HepG2 (cell line): Measurements from ENCODE around the gene VRK3. TPM values are rescaled to one million over a fixed set of nuclear protein-coding genes. Genes with fewer than 3 reads are reported as not detected.

ENCODE experiments used
- ATAC-seq: fragments of 200-7000 bp; cut with Tn5 transposase; 3 replicates; pipeline ENCODE4 v1.9.1; 2020; ENCODE audit warnings: mild to moderate bottlenecking, moderate library complexity
- BruUV-seq: library from RNA; stranded (reverse); fragments of 400-500 nt; replicated peaks from 2 replicates; lab custom pipeline; 2021; lab: Mats Ljungman, UMichigan
- CTCF ChIA-PET: fragments of 300-600 bp; formaldehyde crosslinking; extraction: SDS; loops from one replicate; lab custom pipeline; 2021; ENCODE audit warnings: low total read pairs, inconsistent platforms, low intra/inter-chr PET ratio; lab: Yijun Ruan, JAX
- POLR2A ChIA-PET: fragments of 350-600 bp; sonication (Branson Sonifier 250); formaldehyde crosslinking; loops from one replicate; lab custom pipeline; 2020; ENCODE audit warnings: antibody characterized with exemption, inconsistent platforms; lab: Yijun Ruan, JAX
- DNase-seq: peaks from one replicate; pipeline ENCODE4 v3.0.0-alpha.2; 2015; ENCODE audit warnings: low spot score
- FAIRE-seq: peaks from 3 replicates; lab custom pipeline; 2011; peaks lifted over from hg19 to GRCh38; lab: Jason Lieb, UNC
- H2AFZ ChIP-seq: one replicate; pipeline ENCODE4 v1.6.1; 2011; ENCODE audit warnings: low read length, inconsistent platforms
- H3K27ac ChIP-seq: fragments of 300-600 bp; 3 replicates; pipeline ENCODE4 v1.8.0; 2011; ENCODE audit warnings: mixed run types, mild to moderate bottlenecking, mixed read lengths, low read length, inconsistent platforms; ENCODE audit not compliant: insufficient read depth; ENCODE audit errors: extremely low read length
- H3K27me3 ChIP-seq, 2 experiments: fragments of 200-600 bp in 1 of 2; 2 replicates in 1 of 2; 3 replicates in 1 of 2; pipeline versions ENCODE4 v1.6.0 to v1.8.0; 2011; ENCODE audit warnings: low read length in 2 of 2, mild to moderate bottlenecking in 2 of 2, moderate library complexity in 2 of 2, inconsistent platforms in 1 of 2; ENCODE audit not compliant: insufficient read depth in 2 of 2, control insufficient read depth in 1 of 2
- H3K36me3 ChIP-seq, 2 experiments: fragments of 200-600 bp in 1 of 2; replicated peaks in 1 of 2; 2 replicates in 1 of 2; 3 replicates in 1 of 2; pipeline versions ENCODE4 v1.5.1 to v1.8.0; 2011; ENCODE audit warnings: low read length in 2 of 2, inconsistent platforms in 1 of 2; ENCODE audit not compliant: insufficient read depth in 2 of 2, control insufficient read depth in 1 of 2
- H3K4me1 ChIP-seq: 2 replicates; pipeline ENCODE4 v1.5.1; 2012; ENCODE audit warnings: low read length, inconsistent platforms; ENCODE audit not compliant: insufficient read depth
- H3K4me2 ChIP-seq: 2 replicates; pipeline ENCODE4 v1.6.0; 2011; ENCODE audit warnings: low read depth, low read length, inconsistent platforms
- H3K4me3 ChIP-seq, 3 experiments: fragments of 200-600 bp in 1 of 3; sonication (generic), shearing (Covaris generic) in 1 of 3; replicated peaks in 1 of 3; 2 replicates each; pipeline ENCODE4 v1.5.1; 2011 to 2016; ENCODE audit warnings: low read length in 3 of 3, inconsistent platforms in 2 of 3, low read depth in 2 of 3, mild to moderate bottlenecking in 2 of 3, control low read depth in 1 of 3, mixed read lengths in 1 of 3; ENCODE audit not compliant: insufficient read depth in 1 of 3
- H3K79me2 ChIP-seq: one replicate; pipeline ENCODE4 v1.6.1; 2011; ENCODE audit warnings: low read length, inconsistent platforms; ENCODE audit not compliant: insufficient read depth
- H3K9ac ChIP-seq: 2 replicates; pipeline ENCODE4 v1.6.0; 2011; ENCODE audit warnings: mild to moderate bottlenecking, low read depth, low read length, inconsistent platforms; ENCODE audit not compliant: insufficient read depth
- H3K9me3 ChIP-seq: 2 replicates; pipeline ENCODE4 v1.5.1; 2012; ENCODE audit warnings: mild to moderate bottlenecking, low read length
- H4K20me1 ChIP-seq: 2 replicates; pipeline ENCODE4 v1.6.0; 2011; ENCODE audit warnings: inconsistent platforms, mild to moderate bottlenecking, low read length, moderate library complexity; ENCODE audit not compliant: insufficient read depth
- ARNT ChIP-seq: fragments of 450-650 bp; IDR thresholded peaks from 2 replicates; pipeline ENCODE4 v1.6.1; 2017
- BCLAF1 ChIP-seq: fragments of 450-650 bp; IDR thresholded peaks from 2 replicates; pipeline ENCODE4 v1.6.1; 2017; ENCODE audit warnings: mild to moderate bottlenecking
- DRAP1 ChIP-seq: IDR thresholded peaks from 2 replicates; pipeline ENCODE4 v1.6.1; 2016; ENCODE audit warnings: missing genetic modification reagents, missing compliant biosample characterization
- ELF3 ChIP-seq: IDR thresholded peaks from 2 replicates; pipeline ENCODE4 v1.6.1; 2016; ENCODE audit warnings: missing genetic modification reagents, missing compliant biosample characterization
- GABPB1 ChIP-seq: IDR thresholded peaks from 2 replicates; pipeline ENCODE4 v1.6.1; 2016; ENCODE audit warnings: mild to moderate bottlenecking, missing genetic modification reagents, moderate library complexity, missing compliant biosample characterization
- KLF11 ChIP-seq: IDR thresholded peaks from 2 replicates; pipeline ENCODE4 v1.6.1; 2016; ENCODE audit warnings: missing compliant biosample characterization
- NKX3-1 ChIP-seq: sonication (generic); formaldehyde crosslinking; IDR thresholded peaks from 2 replicates; pipeline ENCODE4 v1.5.0; 2020; ENCODE audit warnings: missing genetic modification reagents
- RCOR2 ChIP-seq: IDR thresholded peaks from 2 replicates; pipeline ENCODE4 v1.6.1; 2016; ENCODE audit warnings: missing biosample characterization, missing genetic modification reagents
- ZFP41 ChIP-seq: sonication (generic); formaldehyde crosslinking; IDR thresholded peaks from 2 replicates; pipeline ENCODE4 v1.4.0; 2020; ENCODE audit warnings: mild to moderate bottlenecking, missing genetic modification reagents, borderline replicate concordance
- ZNF101 ChIP-seq: sonication (generic); formaldehyde crosslinking; IDR thresholded peaks from 2 replicates; pipeline ENCODE4 v1.4.0; 2020; ENCODE audit warnings: mild to moderate bottlenecking, low read depth, missing genetic modification reagents, borderline replicate concordance
- ZNF205 ChIP-seq: IDR thresholded peaks from 2 replicates; pipeline ENCODE4 v1.6.1; 2018; ENCODE audit warnings: missing biosample characterization, missing genetic modification reagents
- ZNF317 ChIP-seq: sonication (generic); formaldehyde crosslinking; IDR thresholded peaks from 2 replicates; pipeline ENCODE4 v1.5.0; 2020; ENCODE audit warnings: mild to moderate bottlenecking, missing genetic modification reagents
- ZNF451 ChIP-seq: sonication (generic); formaldehyde crosslinking; IDR thresholded peaks from 2 replicates; pipeline ENCODE4 v1.5.0; 2020; ENCODE audit warnings: mild to moderate bottlenecking, missing genetic modification reagents
- ZNF749 ChIP-seq: sonication (generic); formaldehyde crosslinking; IDR thresholded peaks from 2 replicates; pipeline ENCODE4 v1.8.0; 2022; ENCODE audit warnings: mild to moderate bottlenecking, missing genetic modification reagents, moderate library complexity, borderline replicate concordance
- WGBS: methylation state at CpG from one replicate; pipeline ENCODE4 v1.1.6; 2017; ENCODE audit warnings: low lambda C conversion rate; 5-methylcytosine and 5-hydroxymethylcytosine counted together
- in situ Hi-C: cut with HindIII; loops from 2 replicates; pipeline ENCODE4 v1.10.0; 2017; ENCODE audit warnings: low pct_unique_long_range_greater_than_20kb; ENCODE audit not compliant: extremely low pct_ligation_motif_present
- intact Hi-C: fragments of 100-400 bp; cut with micrococcal nuclease; formaldehyde crosslinking; loops from one replicate; pipeline ENCODE4 v1.10.0; 2022; ENCODE audit not compliant: unreplicated experiment
- polyA plus RNA-seq, 8 experiments: library from polyadenylated mRNA; depleted of rRNA in 3 of 8; stranded (reverse) in 7 of 8; unstranded in 1 of 8; fragments of >200 nt; fragmentation: Illumina TruSeq in 4 of 8; extraction: Trizol in 4 of 8; gene quantifications; 2 replicates each; pipeline versions ENCODE4 v1.2.1 to v1.2.3, GENCODE V29; 2011 to 2016; ENCODE audit warnings: low read depth in 4 of 8, missing spikeins in 1 of 8, mixed read lengths in 1 of 8; ENCODE audit not compliant: insufficient read depth in 1 of 8
- total RNA-seq, 5 experiments: library from RNA; depleted of rRNA; stranded (reverse); fragments of >200 nt; fragmentation: Illumina TruSeq; extraction: Trizol; gene quantifications; 2 replicates each; pipeline ENCODE4 v1.2.3, GENCODE V29; 2016; ENCODE audit warnings: low read depth in 1 of 5
- TF ChIP-seq, protein P1 (sequence below): sonication (generic); formaldehyde crosslinking; IDR thresholded peaks from 2 replicates; pipeline ENCODE4 v1.4.0; 2020; ENCODE audit warnings: mild to moderate bottlenecking, missing genetic modification reagents
- TF ChIP-seq, protein P2 (sequence below): sonication (generic); formaldehyde crosslinking; IDR thresholded peaks from 2 replicates; pipeline ENCODE4 v1.5.1; 2020; ENCODE audit warnings: mild to moderate bottlenecking, missing genetic modification reagents, moderate library complexity
- TF ChIP-seq, protein P3 (sequence below): sonication (generic); formaldehyde crosslinking; IDR thresholded peaks from 2 replicates; pipeline ENCODE4 v1.8.0; 2022; ENCODE audit warnings: missing genetic modification reagents, low read depth, mild to moderate bottlenecking, borderline replicate concordance

The VRK3 gene
- total and polyA plus RNA-seq, 2 of the 13 experiments (the other 11 are each of a cell fraction or from before 2014, with no cell fraction given), result 23.8 to 28.3 TPM

- peak; percentile 55 for DNase-seq
- no TSS peak for BruUV-seq
- intact Hi-C loops, result loop anchor here (1.0 kb wide), 1 partner anchor 45 kb away; no protein-coding TSS in a partner anchor
- CTCF ChIA-PET, result interaction anchor here (3.2 kb wide), 1 partner anchor 46 kb away, joined by 91 read pairs; no protein-coding TSS in a partner anchor
- H3K79me2 ChIP-seq, result no peaks in the 10 kb centered on the region
- H3K36me3 ChIP-seq, result no peaks in the 10 kb centered on the region
- no peaks in the 10 kb centered on the region for H4K20me1 ChIP-seq
- H3K4me1 ChIP-seq, result peaks cover 45% of the 10 kb centered on the region
- no peak overlapping the region for H3K27ac ChIP-seq
- no peak overlapping the region for H3K9ac ChIP-seq
- ATAC-seq, result peak; percentile 81
- POLR2A ChIA-PET, result interaction anchor here (1.7 kb wide), 1 partner anchor 8 kb away, joined by 5 read pairs; no protein-coding TSS in a partner anchor
- in situ Hi-C loops, result loop anchor here (5.0 kb wide), 1 partner anchor 39 kb away; no protein-coding TSS in a partner anchor
- WGBS, result 9% methylated on average over 22 of the region's 35 CpGs
- peak overlapping the region in 1 of 3 experiments; percentile 59; a peak in 2 of 6 replicates for H3K4me3 ChIP-seq
- peak; percentile 82 for FAIRE-seq
- no peak overlapping the region for H2AFZ ChIP-seq
- peak overlapping the region; percentile 80 for H3K4me2 ChIP-seq
- H3K9me3 ChIP-seq, result no peaks in the 10 kb centered on the region
- H3K27me3 ChIP-seq, result no peaks in the 10 kb centered on the region
- TF ChIP-seq, protein P1, sequence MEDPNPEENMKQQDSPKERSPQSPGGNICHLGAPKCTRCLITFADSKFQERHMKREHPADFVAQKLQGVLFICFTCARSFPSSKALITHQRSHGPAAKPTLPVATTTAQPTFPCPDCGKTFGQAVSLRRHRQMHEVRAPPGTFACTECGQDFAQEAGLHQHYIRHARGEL (CRISPR knock-in tag), result no peak
- no peak for TF ChIP-seq BCLAF1
- no peak for TF ChIP-seq ZNF749 (CRISPR knock-in tag)
- no peak for TF ChIP-seq KLF11 (CRISPR knock-in tag)
- no peak for TF ChIP-seq ZNF101 (CRISPR knock-in tag)
- TF ChIP-seq ZNF451 (CRISPR knock-in tag), result no peak
- peak; percentile 19; the same call in 1 of the 2 replicates for TF ChIP-seq GABPB1
- peak; percentile 48 for TF ChIP-seq ELF3 (CRISPR knock-in tag)
- TF ChIP-seq ZNF205, result no peak
- TF ChIP-seq ZFP41 (CRISPR knock-in tag), result no peak
- TF ChIP-seq, protein P2, sequence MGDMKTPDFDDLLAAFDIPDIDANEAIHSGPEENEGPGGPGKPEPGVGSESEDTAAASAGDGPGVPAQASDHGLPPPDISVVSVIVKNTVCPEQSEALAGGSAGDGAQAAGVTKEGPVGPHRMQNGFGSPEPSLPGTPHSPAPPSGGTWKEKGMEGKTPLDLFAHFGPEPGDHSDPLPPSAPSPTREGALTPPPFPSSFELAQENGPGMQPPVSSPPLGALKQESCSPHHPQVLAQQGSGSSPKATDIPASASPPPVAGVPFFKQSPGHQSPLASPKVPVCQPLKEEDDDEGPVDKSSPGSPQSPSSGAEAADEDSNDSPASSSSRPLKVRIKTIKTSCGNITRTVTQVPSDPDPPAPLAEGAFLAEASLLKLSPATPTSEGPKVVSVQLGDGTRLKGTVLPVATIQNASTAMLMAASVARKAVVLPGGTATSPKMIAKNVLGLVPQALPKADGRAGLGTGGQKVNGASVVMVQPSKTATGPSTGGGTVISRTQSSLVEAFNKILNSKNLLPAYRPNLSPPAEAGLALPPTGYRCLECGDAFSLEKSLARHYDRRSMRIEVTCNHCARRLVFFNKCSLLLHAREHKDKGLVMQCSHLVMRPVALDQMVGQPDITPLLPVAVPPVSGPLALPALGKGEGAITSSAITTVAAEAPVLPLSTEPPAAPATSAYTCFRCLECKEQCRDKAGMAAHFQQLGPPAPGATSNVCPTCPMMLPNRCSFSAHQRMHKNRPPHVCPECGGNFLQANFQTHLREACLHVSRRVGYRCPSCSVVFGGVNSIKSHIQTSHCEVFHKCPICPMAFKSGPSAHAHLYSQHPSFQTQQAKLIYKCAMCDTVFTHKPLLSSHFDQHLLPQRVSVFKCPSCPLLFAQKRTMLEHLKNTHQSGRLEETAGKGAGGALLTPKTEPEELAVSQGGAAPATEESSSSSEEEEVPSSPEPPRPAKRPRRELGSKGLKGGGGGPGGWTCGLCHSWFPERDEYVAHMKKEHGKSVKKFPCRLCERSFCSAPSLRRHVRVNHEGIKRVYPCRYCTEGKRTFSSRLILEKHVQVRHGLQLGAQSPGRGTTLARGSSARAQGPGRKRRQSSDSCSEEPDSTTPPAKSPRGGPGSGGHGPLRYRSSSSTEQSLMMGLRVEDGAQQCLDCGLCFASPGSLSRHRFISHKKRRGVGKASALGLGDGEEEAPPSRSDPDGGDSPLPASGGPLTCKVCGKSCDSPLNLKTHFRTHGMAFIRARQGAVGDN (CRISPR knock-in tag), result peak; percentile 46; the same call in 1 of the 2 replicates
- no peak for TF ChIP-seq DRAP1 (CRISPR knock-in tag)
- no peak for TF ChIP-seq NKX3-1 (CRISPR knock-in tag)
- TF ChIP-seq, protein P3, sequence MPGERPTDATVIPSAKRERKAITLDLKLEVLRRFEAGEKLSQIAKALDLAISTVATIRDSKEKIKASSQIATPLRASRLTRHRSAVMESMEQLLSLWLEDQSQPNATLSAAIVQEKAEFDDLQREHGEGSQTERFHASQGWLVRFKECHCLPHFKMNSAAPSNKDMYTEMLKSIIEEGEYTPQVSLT, result no peak
- no peak for TF ChIP-seq RCOR2 (CRISPR knock-in tag)
- 0 out of 2 replicates have a peak, but pooled peaks have one; percentile 35 for TF ChIP-seq ZNF317 (CRISPR knock-in tag)
- TF ChIP-seq ARNT, result no peak
Observed at GRCh38 chr19:49937750-49938381, 87.3 kb downstream of the VRK3 start.
